NCI-H345 (cell line): ENCODE measurements around the gene P2RY1.
"Not testable (repeated sequence)": the region's sequence is repeated elsewhere in the genome, so short reads cannot be mapped to it uniquely, and the experiment has no call there.

ENCODE experiments used
- DNase-seq: peaks from one replicate; lab custom pipeline; 2025; lab: John Stamatoyannopoulos, UW

P2RY1 gene

DNA sequence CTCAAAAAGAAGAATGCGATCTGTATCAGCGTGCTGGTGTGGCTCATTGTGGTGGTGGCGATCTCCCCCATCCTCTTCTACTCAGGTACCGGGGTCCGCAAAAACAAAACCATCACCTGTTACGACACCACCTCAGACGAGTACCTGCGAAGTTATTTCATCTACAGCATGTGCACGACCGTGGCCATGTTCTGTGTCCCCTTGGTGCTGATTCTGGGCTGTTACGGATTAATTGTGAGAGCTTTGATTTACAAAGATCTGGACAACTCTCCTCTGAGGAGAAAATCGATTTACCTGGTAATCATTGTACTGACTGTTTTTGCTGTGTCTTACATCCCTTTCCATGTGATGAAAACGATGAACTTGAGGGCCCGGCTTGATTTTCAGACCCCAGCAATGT, 1.3 kb downstream of the P2RY1 start:
- DNase-seq: no peak

DNA sequence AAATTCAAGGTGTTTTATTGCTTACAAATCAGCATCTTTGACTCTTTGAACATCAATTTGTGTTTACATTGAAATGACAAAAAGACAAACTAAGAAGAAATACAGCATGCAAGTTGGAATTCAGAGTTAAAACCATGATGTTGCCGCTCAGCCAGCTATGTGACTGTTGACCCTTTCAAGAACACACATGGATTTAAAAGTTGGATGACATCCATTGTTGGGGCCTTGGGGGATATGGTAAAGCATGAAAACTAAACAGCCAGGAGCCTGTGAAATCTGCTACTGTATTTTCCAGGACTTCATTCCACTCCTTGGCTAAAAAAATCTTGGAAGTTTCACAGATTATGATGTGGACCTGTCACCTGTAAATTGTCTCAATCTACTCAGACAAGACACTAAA, 4.6 kb downstream of the P2RY1 start:
- no peak for DNase-seq

DNA sequence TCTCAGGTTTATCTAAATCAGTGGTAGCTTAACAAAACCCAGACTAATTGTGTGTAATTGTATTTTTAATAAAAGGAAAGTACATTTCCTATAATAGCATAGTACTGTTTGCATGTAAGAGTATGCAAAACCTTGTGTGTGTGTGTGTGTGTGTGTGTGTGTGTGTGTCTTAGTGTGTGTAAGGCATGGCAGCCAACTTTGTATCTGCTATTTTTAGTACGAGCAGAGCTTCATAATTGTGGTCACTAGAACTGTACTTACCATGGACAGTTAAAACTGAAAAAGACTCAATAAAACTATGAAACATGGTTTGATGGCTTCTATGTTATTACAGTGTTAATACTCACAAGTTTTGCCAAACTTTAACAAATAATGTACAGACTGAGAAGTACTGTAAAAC, 6.2 kb downstream of the P2RY1 start:
- no peak for DNase-seq

DNA sequence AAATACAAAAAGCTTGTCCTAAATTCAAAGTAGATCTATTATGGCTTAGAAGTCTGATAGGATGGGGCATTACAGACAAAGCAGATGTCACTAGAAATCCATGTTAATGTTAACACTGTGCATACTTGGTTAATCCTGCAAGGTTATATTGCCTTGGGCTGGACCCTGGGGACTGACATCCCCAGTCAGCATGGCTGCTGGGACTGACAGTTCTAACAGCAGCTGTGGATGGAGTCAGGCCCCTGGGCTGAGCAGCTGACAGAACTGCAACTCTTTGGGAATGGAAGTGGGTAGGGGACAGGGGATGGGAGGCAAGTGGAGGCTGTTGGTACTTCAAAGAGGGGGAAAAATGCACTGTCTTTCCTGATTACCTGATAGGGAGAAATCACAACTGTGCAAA, 7.5 kb downstream of the P2RY1 start:
- no peak for DNase-seq

DNA sequence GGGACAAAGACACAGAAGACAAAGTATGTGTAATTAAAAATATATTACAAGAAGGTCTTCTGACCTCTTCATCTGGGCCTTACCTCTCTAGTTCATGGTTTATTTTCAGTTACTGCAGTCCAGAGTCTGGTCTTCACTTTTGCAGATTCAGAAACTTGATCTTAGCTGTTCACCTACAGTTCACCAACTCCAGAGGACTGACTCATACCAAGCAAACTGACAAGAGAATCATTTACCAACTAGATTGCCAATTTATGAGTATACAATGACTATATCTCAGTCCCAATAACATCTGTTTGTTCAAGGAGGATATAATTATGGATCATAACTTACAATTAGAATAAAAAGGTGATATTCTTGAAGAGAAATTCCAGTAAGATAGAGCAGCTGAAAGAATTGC, 9.0 kb downstream of the P2RY1 start:
- DNase-seq: no peak

DNA sequence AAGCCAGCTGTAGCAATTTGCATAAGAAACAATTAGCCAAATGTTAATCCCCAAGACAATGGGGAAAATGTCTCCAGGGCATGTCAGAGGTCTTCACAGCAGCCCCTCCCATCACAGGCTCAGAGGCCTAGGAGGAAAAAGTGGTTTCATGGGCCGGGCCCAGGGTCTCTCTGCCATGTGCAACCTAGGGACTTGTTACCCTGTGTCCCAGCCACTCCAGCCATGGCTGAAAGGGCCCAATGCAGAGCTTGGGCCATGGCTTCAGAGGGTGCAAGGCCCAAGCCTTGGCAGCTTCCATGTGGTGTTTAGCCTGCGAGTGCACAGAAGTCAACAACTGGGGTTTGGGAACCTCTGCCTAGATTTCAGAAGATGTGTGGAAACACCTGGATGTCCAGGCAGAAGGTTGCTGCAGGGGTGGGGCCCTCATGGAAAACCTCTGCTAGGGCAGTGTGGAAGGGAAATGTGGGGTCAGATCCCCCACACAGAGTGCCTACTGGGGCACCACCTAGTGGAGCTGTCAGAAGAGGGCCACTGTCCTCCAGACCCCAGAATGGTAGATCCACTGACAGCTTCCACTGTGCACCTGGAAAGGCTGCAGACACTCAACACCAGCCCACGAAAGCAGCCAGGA, 11.8 kb downstream of the P2RY1 start:
- not testable (repeated sequence) for DNase-seq

DNA sequence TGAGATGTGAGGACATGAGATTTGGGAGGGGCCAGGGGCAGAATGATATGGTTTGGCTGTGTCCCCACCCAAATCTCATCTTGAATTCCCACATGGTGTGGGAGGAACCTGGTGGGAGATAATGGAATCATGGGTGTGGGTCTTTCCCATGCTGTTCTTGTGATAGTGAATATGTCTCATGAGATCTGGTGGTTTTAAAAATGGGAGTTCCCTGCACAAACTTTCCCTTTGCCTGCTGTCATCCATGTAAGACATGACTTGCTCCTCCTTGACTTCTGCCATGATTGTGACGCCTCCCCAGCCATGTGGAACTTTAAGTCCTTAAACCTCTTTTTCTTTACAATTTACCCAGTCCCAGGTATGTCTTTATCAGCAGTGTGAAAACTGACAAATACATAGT, 12.7 kb downstream of the P2RY1 start:
- not testable (repeated sequence) for DNase-seq

DNA sequence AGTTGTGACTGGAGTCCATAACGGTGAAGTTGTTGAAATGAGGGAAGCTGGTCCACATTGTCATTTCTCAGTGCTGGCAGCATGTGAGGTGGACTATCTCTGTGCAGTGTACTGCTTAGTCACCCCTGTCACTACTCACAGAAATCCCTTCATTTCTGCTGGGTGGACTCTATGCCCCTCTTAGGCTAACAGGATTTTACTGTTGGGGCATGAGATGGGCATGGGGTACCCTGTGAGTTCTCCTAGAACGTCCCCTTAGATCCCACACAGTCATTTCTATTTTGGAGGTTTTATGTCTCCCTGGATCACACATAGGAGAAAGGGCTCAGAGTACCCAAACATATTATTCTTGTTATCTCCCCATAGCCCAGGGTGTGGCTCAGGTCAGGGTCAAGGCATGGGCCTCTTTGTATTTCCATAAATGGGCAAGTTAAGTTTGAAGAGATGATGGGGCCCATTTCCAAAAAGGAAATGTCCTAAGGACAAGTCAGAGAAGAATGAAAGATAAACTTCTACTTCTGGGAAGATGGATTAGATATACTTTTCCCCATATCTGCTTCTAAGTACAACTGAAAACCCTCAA, 15.2 kb downstream of the P2RY1 start:
- DNase-seq: no peak

DNA sequence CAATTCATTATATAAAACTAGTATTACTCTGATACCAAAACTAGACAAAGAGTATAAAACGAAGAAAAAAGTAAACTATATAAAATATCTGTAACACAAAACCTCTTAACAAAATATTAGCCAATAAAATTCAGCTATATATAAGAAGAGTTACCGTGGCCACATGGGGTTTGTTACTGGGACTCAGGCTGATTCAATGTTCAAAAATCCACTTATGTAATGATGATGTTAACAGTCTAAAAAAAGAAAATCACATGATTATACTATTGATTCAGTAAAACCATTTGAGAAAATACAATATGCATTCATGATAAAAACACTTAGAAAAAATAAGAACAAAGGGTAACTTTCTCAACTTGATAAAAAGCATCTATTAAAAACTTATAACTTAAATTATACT, 18.3 kb downstream of the P2RY1 start:
- no peak for DNase-seq

DNA sequence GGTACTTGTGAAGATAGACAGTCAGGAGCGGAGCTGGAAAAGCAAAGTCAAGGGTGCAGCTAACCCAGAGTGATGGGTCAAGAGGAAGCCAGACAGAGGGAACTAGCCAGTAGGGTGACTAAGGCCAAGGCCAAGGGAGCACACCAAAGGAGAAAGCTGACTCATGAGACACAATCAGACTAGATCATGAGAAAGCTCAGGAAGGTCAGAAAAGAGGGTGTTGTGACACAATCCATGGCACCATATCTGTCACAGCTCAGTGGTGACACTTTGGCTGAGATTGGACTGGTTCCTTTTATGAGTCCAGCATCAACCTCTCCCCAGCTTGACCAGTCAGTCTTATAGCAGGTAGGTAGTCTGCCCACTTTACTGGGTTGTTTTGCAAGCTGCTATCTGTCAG, 22.2 kb downstream of the P2RY1 start:
- DNase-seq: no peak

DNA sequence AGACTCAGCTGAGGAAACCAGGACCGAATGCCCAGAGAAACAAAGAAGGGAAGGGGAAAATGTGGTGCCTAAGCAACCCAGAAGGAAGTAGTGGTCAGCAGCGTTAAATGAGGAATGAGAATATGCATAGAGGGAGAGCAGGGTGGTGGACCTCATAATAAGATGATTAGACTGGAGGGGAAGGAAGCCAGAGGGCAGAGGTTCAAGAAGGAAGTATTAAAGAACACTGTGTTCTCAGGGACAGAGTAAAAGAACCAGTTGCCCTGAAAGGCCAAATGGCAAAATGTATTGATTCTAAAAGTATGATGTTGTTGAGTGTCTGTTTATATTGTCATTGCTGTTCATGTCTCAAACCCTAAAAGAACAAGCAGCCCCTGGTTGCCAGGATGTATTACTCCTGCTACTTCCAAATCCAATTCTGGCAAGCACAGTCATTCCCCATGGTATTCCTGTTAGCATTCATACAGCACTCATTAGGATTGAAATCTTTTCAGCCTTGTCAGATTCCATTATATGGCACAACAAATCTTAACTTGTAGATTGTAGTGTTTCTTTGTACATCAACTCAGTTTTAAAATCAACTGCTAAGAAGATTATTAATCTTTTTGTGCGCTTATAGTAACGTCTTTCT, 23.4 kb downstream of the P2RY1 start:
- DNase-seq: no peak

DNA sequence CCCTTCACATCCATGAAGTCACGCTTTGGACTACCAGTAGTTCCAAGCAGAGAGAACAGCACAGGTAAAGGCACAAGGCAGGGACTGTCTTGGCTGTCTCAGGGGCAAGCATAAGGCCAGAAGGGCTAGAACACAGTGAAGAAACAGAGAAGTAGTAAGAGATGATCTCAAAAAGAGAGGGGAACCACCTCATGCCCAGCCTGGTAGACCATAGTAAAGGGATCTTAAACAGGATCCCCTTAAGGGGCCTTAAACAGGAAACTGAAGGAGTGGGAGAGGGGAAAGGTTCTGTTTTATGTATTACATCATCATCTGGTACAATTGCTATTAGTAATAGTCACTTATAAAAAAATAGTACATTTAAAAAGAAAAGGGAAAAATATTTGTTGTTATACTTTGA, 25.8 kb downstream of the P2RY1 start:
- DNase-seq: no peak

DNA sequence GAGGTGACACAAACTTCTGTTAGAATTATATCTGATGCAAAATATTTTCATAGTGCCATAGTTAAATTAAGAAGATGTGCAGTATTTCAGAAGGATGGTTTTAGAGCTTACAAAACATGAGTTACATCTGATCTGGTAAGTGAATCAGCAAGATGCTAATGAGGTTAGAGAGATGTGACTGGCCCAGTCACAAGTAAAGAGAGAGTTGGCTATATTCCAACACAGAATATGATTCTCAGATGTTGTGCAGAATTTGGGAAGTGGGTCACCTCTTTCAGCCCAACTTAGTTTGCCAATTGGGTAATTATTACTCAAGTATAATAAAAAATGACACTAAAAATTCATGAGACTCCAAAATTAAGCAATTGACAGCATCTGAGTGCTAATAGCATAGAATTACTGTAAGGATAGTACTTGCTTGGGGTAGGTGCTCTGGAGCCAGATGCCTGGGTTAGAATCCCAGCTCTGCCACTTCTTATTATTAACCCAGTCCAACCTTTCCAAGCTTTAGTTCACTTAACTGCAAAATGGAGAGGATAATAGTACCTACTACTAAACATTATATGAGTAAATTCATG, 30.8 kb downstream of the P2RY1 start:
- no peak for DNase-seq

DNA sequence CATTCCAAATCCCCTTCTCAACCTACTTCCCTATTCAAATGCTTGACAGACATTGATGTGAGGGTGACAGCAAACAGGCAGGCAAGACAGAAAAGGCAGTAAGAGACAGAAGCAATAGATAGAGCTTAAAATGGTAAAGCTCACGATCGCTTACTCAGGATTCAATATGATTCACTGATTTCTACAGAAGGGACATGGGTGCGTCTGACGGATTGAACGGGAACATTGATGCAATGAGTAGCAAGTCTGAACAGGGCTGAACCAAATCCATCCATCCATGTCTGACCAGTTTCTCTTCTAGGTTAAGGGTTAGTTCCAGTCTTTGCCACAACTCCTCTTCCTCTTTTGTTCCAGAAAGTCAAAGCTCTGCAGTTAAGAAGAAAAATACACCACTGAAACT, 35.1 kb downstream of the P2RY1 start:
- no peak for DNase-seq

DNA sequence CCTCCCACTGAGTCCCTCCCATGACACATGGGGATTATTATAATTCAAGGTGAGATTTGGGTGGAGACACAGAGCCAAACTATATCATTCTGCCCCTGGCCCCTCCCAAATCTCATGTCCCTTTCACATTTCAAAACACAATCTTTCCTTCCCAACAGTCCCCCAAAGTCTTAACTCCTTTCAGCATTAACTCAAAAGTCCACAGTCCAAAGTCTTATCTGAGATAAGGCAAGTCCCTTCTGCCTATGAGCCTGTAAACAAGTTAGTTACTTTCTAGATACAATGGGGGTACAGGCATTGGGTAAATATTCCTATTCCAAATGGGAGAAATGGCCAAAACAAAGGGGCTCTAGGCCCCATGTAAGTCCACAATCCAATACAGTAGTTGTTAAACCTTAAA, 38.4 kb downstream of the P2RY1 start:
- DNase-seq: not testable (repeated sequence)

DNA sequence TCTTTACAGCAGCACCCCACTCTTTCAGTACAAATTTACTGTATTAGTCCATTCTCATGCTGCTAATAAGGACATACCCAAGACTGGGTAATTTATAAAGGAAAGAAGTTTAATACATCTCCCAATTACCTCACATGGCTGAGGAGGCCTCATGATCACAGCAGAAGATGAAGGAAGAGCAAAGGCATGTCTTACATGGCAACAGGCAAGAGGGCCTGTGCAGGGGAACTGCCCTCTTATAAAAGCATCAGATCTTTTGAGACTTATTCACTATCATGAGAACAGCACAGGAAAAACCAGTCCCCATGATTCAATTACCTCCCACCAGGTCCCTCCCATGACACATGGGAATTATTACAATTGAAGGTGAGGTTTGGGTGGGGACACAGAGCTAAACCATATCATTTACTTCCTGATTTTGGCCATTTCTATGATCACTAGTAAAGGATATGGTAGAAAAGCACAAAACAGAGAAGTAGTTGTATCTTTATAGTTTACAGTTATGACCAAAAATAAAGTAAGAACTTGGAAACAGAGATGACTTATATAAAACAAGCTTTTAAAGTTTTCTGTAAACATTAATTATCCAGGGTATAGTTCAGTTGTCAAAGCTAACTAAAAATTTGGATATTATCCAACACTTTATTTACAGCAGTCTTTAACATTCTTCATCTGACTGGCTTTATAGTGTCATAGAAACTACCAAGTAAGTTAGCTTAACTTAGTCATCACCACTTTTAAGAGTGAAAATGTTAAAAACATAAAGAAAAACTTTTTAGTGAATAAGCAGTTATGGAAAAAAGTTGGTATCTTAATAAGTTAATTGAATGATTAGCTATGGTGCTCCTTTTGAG, 40.2 kb downstream of the P2RY1 start:
- DNase-seq: no peak

DNA sequence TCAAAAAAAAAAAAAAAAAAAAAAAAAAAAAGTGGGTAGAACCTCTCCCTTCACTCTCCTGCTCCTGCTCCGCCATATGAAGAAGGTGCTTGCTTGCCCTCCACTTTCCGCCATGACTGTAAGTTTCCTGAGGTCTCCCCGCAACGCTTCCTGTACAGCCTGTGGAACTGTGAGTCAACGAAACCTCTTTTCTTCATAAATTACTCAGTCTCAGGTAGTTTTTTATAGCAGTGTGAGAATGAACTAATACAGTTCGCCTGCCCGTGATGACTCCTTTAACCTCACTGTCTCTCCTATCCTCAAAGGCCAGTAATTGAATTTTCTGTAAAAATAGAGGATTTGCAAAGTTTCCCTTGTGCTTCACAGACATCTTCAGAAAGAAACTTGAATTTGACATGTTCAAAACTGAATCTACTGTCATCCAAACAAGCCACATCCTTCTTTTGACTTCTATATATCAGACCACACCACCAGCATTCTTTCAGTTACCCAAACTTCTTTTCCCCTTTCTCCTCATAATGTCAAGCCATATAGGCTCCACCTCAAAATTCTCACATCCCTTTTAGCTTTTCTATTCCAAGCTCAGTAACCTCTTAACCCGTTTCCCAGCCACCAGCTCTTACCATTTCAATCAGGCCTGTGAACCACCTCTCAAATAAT, 44.3 kb downstream of the P2RY1 start:
- no peak for DNase-seq

DNA sequence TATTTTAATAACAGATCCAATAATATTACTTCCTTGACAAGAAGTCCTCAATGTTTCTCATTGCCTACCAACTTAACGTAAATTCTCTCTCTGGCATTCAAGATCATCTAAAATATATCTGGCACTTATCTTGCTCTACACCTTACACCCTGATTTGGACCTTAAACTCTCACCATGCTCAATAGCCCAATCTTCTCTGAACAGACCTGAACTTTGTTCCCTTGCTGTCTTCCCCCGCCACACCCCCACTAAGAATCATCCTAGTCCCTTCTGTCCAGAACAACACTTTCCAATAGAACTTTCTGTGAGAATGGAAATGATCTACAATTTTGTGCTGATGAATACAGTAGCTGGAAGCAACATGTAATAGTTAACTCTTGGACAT, 44.9 kb downstream of the P2RY1 start:
- no peak for DNase-seq

DNA sequence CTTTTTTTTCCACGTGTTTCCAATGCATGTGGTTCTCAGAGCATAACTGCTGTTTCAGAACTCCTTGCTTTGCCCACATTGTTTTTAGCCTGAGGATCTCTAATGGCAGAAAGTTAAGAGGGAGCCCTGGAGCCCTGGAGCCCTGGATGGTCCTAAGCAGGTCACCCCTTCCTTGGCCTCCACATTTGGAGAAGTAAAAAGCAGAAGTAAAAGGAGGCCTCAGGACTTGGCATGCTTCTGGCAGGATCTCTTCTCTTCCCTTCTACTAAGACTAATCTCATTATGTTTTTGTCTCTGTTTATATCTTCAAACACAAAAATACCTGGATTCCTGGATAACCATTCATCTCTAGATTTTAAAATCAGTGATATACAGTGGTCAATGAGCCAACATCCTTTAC, 50.1 kb downstream of the P2RY1 start:
- DNase-seq: no peak
